NB4 (cell line): ENCODE data around the gene P2RX7.

Experiments used
- DNase-seq: peaks from one replicate; pipeline ENCODE4 v3.0.0; 2010; ENCODE audit warnings: low read depth
- H3K4me3 ChIP-seq: one replicate; pipeline ENCODE4 v1.5.1; 2011; ENCODE audit warnings: mild to moderate bottlenecking, low read depth, low read length, moderate library complexity
- CTCF ChIP-seq: IDR thresholded peaks from one replicate; pipeline ENCODE4 v1.5.1; 2012; ENCODE audit warnings: low read depth, low read length
- MAX ChIP-seq: IDR thresholded peaks from 2 replicates; pipeline ENCODE4 v1.6.1; 2011; ENCODE audit warnings: low read depth, low read length
- MYC ChIP-seq: IDR thresholded peaks from 2 replicates; pipeline ENCODE4 v1.6.1; 2011; ENCODE audit warnings: low read depth, low read length
- POLR2A ChIP-seq: IDR thresholded peaks from 2 replicates; pipeline ENCODE4 v1.6.1; 2011; ENCODE audit warnings: mild to moderate bottlenecking; ENCODE audit not compliant: insufficient read length; ENCODE audit errors: extremely low read depth

Gene P2RX7

GRCh38 chr12:121124402-121125109, 8.1 kb upstream of the P2RX7 start:
- TF ChIP-seq CTCF (no peak), MYC (no peak), MAX (no peak), POLR2A (no peak)
- peak; percentile 31 for DNase-seq
- no peak overlapping the region for H3K4me3 ChIP-seq

GRCh38 chr12:121127501-121127900, 5.2 kb upstream of the P2RX7 start:
- DNase-seq = no peak
- TF ChIP-seq MYC = no peak
- no peak for TF ChIP-seq MAX
- no peak for TF ChIP-seq CTCF
- no peak for TF ChIP-seq POLR2A
- H3K4me3 ChIP-seq = no peak overlapping the region

- peak; percentile 58 for TF ChIP-seq POLR2A
- TF ChIP-seq MAX = peak; percentile 99
- peak; percentile 98 for TF ChIP-seq MYC
- no peak for TF ChIP-seq CTCF
- H3K4me3 ChIP-seq = peak overlapping the region; percentile 22
- DNase-seq = peak; percentile 98
Observed at GRCh38 chr12:121128908-121129810, 3.5 kb upstream of the P2RX7 start.

GRCh38 chr12:121129811-121130147, 2.9 kb upstream of the P2RX7 start:
- no peak for DNase-seq
- peak overlapping the region; percentile 22 for H3K4me3 ChIP-seq
- TF ChIP-seq POLR2A = no peak
- no peak for TF ChIP-seq CTCF
- TF ChIP-seq MAX = no peak
- no peak for TF ChIP-seq MYC

GRCh38 chr12:121130866-121131373, 1.8 kb upstream of the P2RX7 start:
- no peak overlapping the region for H3K4me3 ChIP-seq
- TF ChIP-seq MYC (no peak), POLR2A (no peak), CTCF (no peak), MAX (no peak)
- DNase-seq = no peak
